HFFc6 (cell line): Measurements from ENCODE around the gene HERC4. TPM values are rescaled to one million over a fixed set of nuclear protein-coding genes. Genes with fewer than 3 reads are reported as not detected.
"Not testable (repeated sequence)": the region's sequence is repeated elsewhere in the genome, so short reads cannot be mapped to it uniquely, and the experiment has no call there.

ENCODE experiments used
- DNase-seq: peaks from one replicate; pipeline ENCODE4 v3.0.0-alpha.2; 2018
- H3K27ac Mint-ChIP-seq: 2 replicates; pipeline ENCODE4 v1.8.0; 2020; ENCODE audit warnings: mild to moderate bottlenecking, mixed read lengths
- H3K27me3 Mint-ChIP-seq: 2 replicates; pipeline ENCODE4 v1.8.0; 2021; ENCODE audit warnings: mild to moderate bottlenecking, moderate library complexity, mixed read lengths; ENCODE audit not compliant: insufficient read depth
- H3K36me3 Mint-ChIP-seq: 2 replicates; pipeline ENCODE4 v1.8.0; 2021; ENCODE audit warnings: low read depth, mixed read lengths
- H3K4me1 Mint-ChIP-seq: 2 replicates; pipeline ENCODE4 v1.8.0; 2020; ENCODE audit warnings: low read depth, mixed read lengths
- H3K4me3 Mint-ChIP-seq: 2 replicates; pipeline ENCODE4 v1.8.0; 2020; ENCODE audit warnings: mild to moderate bottlenecking, moderate library complexity, mixed read lengths
- H3K9me3 Mint-ChIP-seq: 2 replicates; pipeline ENCODE4 v1.8.0; 2020; ENCODE audit warnings: mild to moderate bottlenecking, mixed read lengths
- CTCF ChIP-seq: fragments of 200-600 bp; sonication (generic); IDR thresholded peaks from 2 replicates; pipeline ENCODE4 v1.5.0; 2021; ENCODE audit warnings: antibody characterized with exemption, mild to moderate bottlenecking
- total RNA-seq, 6 experiments: library from RNA; stranded (reverse); fragmentation: NEBNext Ultra II Directional; extraction: Animal tissue kit (Norgen Biotek cat#: 25700); gene quantifications; 2 replicates in 1 of 6; 3 replicates in 5 of 6; pipeline ENCODE4 v1.2.3, GENCODE V29; 2021

Gene HERC4
- total RNA-seq, 6 experiments from 2014 or later = 220 to 297 (median 279) TPM

DNA sequence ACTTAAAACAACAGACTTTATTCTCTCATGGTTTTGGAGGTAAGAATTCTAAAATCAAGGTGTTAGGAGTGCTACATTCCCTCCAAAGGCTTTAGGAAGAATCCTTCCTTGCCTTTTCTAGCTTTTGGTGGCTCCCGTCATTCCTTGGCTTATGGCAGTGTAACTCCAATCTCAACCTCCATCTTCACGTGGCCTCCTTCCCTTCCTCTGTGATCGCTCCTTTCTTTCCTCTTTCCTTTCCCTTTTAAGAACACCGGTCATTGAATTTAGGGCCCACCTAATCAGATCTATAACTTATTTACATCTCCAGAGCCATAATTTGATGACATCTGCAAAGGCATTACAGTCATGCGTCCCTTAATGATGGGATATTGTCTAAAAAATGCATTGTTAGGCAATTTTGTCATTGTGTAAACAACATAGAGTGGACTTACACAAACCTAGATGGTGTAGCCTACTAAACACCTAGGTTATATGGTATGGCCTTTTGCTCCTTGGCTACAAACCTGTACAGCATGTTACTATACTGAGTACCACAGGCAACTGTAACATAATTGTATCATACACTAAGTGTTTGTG, 5.9 kb upstream of the HERC4 start:
- H3K4me1 Mint-ChIP-seq = peaks cover 57% of the 10 kb centered on the region
- H3K27ac Mint-ChIP-seq = peak overlapping the region; percentile 44
- H3K36me3 Mint-ChIP-seq = no peaks in the 10 kb centered on the region
- DNase-seq = no peak
- no peak overlapping the region for H3K4me3 Mint-ChIP-seq
- no peaks in the 10 kb centered on the region; the same call in 1 of the 2 replicates for H3K27me3 Mint-ChIP-seq
- TF ChIP-seq CTCF = no peak
- no peaks in the 10 kb centered on the region for H3K9me3 Mint-ChIP-seq

- Mint-ChIP-seq H3K36me3 (peaks cover 2% of the 10 kb centered on the region), H3K4me1 (peaks cover 53% of the 10 kb centered on the region), H3K27me3 (peaks cover 1% of the 10 kb centered on the region; the same call in 1 of the 2 replicates), H3K9me3 (no peaks in the 10 kb centered on the region), H3K27ac (no peak overlapping the region), H3K4me3 (no peak overlapping the region)
- TF ChIP-seq CTCF = no peak
- no peak for DNase-seq
These were observed 4.4 kb upstream of the HERC4 start for GRCh38 chr10:68079434-68079833.

DNA sequence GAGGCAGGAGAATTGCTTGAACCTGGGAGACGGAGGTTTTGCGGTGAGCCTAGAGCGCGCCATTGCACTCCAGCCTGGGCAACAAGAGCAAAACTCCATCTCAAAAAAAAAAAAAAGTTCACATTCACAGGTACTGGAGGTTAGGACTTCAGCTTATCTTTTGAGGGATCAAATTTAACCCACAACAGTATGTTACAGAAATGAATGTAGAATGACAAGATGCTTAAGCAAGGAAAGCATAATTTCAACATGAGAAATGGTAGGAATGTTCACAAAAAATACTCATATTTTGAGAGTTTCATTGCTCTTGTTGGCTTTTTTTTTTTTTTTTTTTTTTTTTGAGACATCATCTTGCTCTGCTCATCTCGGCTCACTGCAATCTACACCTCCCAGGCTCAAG, 1.9 kb upstream of the HERC4 start:
- Mint-ChIP-seq H3K4me1 (peaks cover 32% of the 10 kb centered on the region), H3K36me3 (peaks cover 26% of the 10 kb centered on the region), H3K27me3 (peaks cover 11% of the 10 kb centered on the region; the same call in 1 of the 2 replicates), H3K27ac (no peak overlapping the region), H3K4me3 (no peak overlapping the region), H3K9me3 (no peaks in the 10 kb centered on the region)
- no peak for TF ChIP-seq CTCF
- no peak for DNase-seq

DNA sequence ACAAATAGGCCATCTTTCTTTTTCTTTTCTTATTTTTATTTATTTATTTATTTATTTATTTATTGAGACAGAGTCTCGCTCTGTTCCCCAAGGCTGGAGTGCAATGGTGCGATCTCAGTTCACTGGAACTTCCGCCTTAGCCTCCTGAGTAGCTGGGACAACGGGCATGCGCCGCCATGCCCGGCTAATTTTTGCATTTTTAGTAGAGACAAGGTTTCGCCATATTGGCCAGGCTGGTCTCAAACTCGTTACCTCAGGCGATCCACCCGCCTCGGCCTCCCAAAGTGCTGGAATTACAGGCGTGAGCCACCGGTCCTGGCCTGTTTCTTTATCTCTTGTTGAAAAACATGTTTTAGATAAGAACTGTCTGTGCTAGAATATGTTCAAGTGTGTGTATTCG, 998 bp upstream of the HERC4 start:
- peaks cover 11% of the 10 kb centered on the region; the same call in 1 of the 2 replicates for H3K27me3 Mint-ChIP-seq
- H3K36me3 Mint-ChIP-seq = peaks cover 35% of the 10 kb centered on the region
- not testable (repeated sequence) for DNase-seq, H3K4me3 Mint-ChIP-seq, H3K27ac Mint-ChIP-seq, H3K9me3 Mint-ChIP-seq
- peaks cover 29% of the 10 kb centered on the region for H3K4me1 Mint-ChIP-seq

- peak overlapping the region; percentile 68 for H3K27ac Mint-ChIP-seq
- H3K4me3 Mint-ChIP-seq = peak overlapping the region; percentile 99
- DNase-seq = no peak
- peaks cover 29% of the 10 kb centered on the region for H3K4me1 Mint-ChIP-seq
- TF ChIP-seq CTCF = no peak
- peaks cover 11% of the 10 kb centered on the region; the same call in 1 of the 2 replicates for H3K27me3 Mint-ChIP-seq
- peaks cover 41% of the 10 kb centered on the region for H3K36me3 Mint-ChIP-seq
- no peaks in the 10 kb centered on the region for H3K9me3 Mint-ChIP-seq
These were observed 494 bp upstream of the HERC4 start for GRCh38 chr10:68075550-68076004.

DNA sequence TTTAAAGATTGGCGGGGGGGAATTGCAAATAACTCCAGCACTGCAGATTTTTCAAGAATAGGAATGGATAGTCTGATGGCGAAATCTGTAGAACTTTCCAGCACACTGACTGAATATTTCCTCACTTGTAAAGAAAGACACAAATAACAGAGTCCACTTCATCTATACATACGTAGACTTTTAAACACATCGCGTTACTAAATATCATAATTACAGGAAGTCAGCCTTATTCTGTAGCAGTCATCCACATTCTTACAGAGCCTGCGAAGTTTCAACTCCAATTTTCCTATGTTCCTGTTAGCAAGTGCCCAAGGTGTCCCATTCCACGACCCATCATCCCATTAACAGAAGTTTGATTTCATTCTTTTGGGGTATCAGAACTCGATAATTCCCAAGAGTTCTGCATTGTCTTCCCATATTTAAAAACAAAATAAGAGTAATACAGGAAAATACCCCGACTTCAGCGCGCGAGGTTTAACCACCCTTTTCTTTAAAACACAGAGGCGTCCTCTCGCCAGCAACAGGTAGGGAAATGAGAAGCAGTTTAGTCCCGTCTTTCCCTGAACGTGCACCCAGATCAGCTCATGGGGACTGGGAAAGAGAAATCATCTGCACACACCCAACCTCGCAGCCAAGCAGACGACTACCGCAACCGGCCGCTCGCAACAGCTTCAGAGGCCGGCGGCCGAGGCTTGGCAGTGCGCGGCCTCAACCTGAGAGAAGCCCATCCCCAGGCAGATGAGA, 880 bp downstream of the HERC4 start:
- H3K27me3 Mint-ChIP-seq = peaks cover 11% of the 10 kb centered on the region; the same call in 1 of the 2 replicates
- TF ChIP-seq CTCF = no peak
- peak overlapping the region; percentile 98 for H3K27ac Mint-ChIP-seq
- peaks cover 35% of the 10 kb centered on the region for H3K4me1 Mint-ChIP-seq
- H3K9me3 Mint-ChIP-seq = no peaks in the 10 kb centered on the region
- peak overlapping the region; percentile 99 for H3K4me3 Mint-ChIP-seq
- peaks cover 49% of the 10 kb centered on the region for H3K36me3 Mint-ChIP-seq
- DNase-seq = no peak
